Heart left ventricle (tissue), 16 donors: ENCODE measurements around the gene SRXN1. TPM values are rescaled to one million over a fixed set of nuclear protein-coding genes. Genes with fewer than 3 reads are reported as not detected.

Experiments
- ATAC-seq, 4 donors: fragments of 200-7000 bp; cut with Tn5 transposase; one replicate each; pipeline ENCODE4 v1.9.1; 2020 to 2022; ENCODE audit warnings: moderate library complexity in 4 of 4, mild to moderate bottlenecking in 3 of 4, moderate number of reproducible peaks in 1 of 4
- DNase-seq, 5 donors: peaks; one replicate each; pipeline ENCODE4 v3.0.0-alpha.2; 2020
- H3K27ac ChIP-seq, 12 donors: fragments of 200-600 bp; sonication (generic) in 4 of 12; one replicate each; pipeline versions ENCODE4 v1.5.0 to v1.8.0; 2016 to 2022; ENCODE audit warnings: mild to moderate bottlenecking in 2 of 12
- H3K27me3 ChIP-seq, 9 donors: fragments of 200-600 bp; sonication (generic) in 2 of 9; one replicate each; pipeline versions ENCODE4 v1.5.1 to v1.8.0; 2016 to 2022; ENCODE audit warnings: mild to moderate bottlenecking in 3 of 9
- H3K36me3 ChIP-seq, 9 donors: fragments of 200-600 bp; sonication (generic) in 2 of 9; one replicate each; pipeline versions ENCODE4 v1.5.0 to v1.8.0; 2018 to 2022; ENCODE audit warnings: mild to moderate bottlenecking in 2 of 9
- H3K4me1 ChIP-seq, 12 donors: fragments of 200-600 bp; sonication (generic) in 4 of 12; one replicate each; pipeline versions ENCODE4 v1.5.0 to v1.8.0; 2016 to 2022; ENCODE audit warnings: mild to moderate bottlenecking in 3 of 12
- H3K4me3 ChIP-seq, 12 donors: fragments of 200-600 bp; sonication (generic) in 4 of 12; one replicate each; pipeline versions ENCODE4 v1.5.0 to v1.8.0; 2017 to 2022; ENCODE audit warnings: mild to moderate bottlenecking in 9 of 12, moderate library complexity in 4 of 12
- H3K9me3 ChIP-seq, 12 donors: fragments of 200-600 bp; sonication (generic) in 4 of 12; one replicate each; pipeline versions ENCODE4 v1.5.0 to v1.8.0; 2016 to 2022; ENCODE audit warnings: mild to moderate bottlenecking in 1 of 12
- POLR2A ChIP-seq, 2 donors: fragments of 450-650 bp; IDR thresholded peaks; one replicate each; pipeline ENCODE4 v1.6.1; 2017; ENCODE audit warnings: antibody characterized with exemption in 2 of 2, mild to moderate bottlenecking in 2 of 2, moderate library complexity in 2 of 2
- WGBS, 4 donors: extraction: QIAGEN DNeasy Blood & Tissue Kit in 2 of 4; methylation state at CpG; one replicate each; pipeline versions ENCODE4 v1.1.5 to v1.1.7; 2013 to 2018; 5-methylcytosine and 5-hydroxymethylcytosine counted together
- intact Hi-C, 10 donors: fragments of 100-400 bp; cut with DNase I; formaldehyde crosslinking; loops; one replicate each; pipeline versions ENCODE4 v1.11.1 to v1.14.2; 2022
- polyA plus RNA-seq, 2 donors: library from polyadenylated mRNA; stranded (reverse); fragments of 200-250 nt; gene quantifications; one replicate each; pipeline ENCODE4 v1.2.3, GENCODE V29; 2013
- total RNA-seq, 9 donors: library from RNA; depleted of rRNA in 2 of 9; stranded (reverse); fragments of >200 nt in 2 of 9; fragmentation: NEBNext Ultra II Directional in 3 of 9; extraction: Animal tissue kit (Norgen Biotek cat#: 25700) in 3 of 9; gene quantifications; one replicate each; pipeline versions ENCODE4 v1.1.0 to v1.2.4, GENCODE V29; 2016 to 2023
- TF ChIP-seq, protein P1 (sequence below), 12 donors: fragments of 200-600 bp; sonication (generic) in 4 of 12; IDR thresholded peaks; one replicate each; pipeline versions ENCODE4 v1.5.0 to v1.8.0; 2018 to 2022; ENCODE audit warnings: antibody characterized with exemption in 12 of 12, mild to moderate bottlenecking in 5 of 12
- donor health status: ischemic (EF 13 %, LVEDD 7.1; RV severe dilation, severe dysfunction).
- donor health status: healthy with polysubstance abuse.
- donor health status: DM: no; HTN: yes; CAD: no.
- donor health status: DM: no; HTN: no; CAD: no.
- donor health status: ischemic (EF 25% LVEDD 6.9; RV normal size, moderate dysfunction).
- donor health status: ischemic (EF 25% LVEDD 5.7; RV mildly dilated, moderate dysfunction).
- donor health status: healthy.
- donor health status: DM: yes; HTN: yes; CAD: no.
- donor health status: ischemic (EF 35%, LVEDD 5.7; RV mildly dilated, moderate dysfunction).
- donor health status: nonischemic (EF 11% LVEDD 7.7; RV severe dilation, severe dysfunction).
- donor health status: DM: yes; HTN: yes; CAD: no.
- donor health status: PGD.
- donor health status: ischemic (EF 29% LVEDD 5.4; RV normal size, mild dysfunction).
- donor health status: nonischemic (EF 23%, LVEDD 6.1; RV moderate dilation, normal function).

Gene SRXN1
- total and polyA plus RNA-seq, 11 donors: 11.8 to 147 (median 39.1) TPM

DNA sequence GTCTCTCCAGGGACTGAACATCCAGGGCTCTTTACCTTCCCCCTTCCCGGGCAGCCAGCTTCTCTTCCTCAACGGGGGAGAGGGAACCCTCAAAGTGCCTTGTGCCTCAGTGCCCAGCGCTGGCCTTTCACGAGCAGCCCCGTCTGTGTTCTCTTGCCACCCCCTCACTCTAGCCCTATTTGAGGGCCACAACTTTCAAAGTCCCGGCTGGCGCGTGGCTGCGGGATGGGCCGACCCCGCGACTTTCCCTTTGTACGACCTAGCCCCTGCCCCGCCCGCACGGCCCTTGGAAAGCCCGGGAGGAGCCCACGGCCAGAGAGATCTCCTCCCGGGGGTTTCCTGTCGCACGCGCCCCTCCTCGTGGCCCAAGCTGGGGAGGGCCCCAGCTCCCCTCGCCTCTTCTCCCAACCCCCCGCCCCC lies 22.0 kb upstream of the SRXN1 start:
- Histone ChIP-seq H3K27me3 (peaks cover 0 to 59% (median 34%) of the 10 kb centered on the region in 9 donors), H3K27ac (no peak overlapping the region), H3K4me3 (peak overlapping the region in 6 of 12 donors; percentile 19 to 36 (median 24)), H3K9me3 (no peaks in the 10 kb centered on the region), H3K4me1 (peaks cover 7 to 39% (median 18%) of the 10 kb centered on the region in 12 donors), H3K36me3 (no peaks in the 10 kb centered on the region)
- intact Hi-C loops: loop anchor here in 1 of 10 donors (2.0 kb wide), 1 partner anchor 68 kb away; no protein-coding TSS in a partner anchor
- TF ChIP-seq POLR2A (IDR thresholded peaks at IDR 0.05): no peak
- TF ChIP-seq, protein P1, sequence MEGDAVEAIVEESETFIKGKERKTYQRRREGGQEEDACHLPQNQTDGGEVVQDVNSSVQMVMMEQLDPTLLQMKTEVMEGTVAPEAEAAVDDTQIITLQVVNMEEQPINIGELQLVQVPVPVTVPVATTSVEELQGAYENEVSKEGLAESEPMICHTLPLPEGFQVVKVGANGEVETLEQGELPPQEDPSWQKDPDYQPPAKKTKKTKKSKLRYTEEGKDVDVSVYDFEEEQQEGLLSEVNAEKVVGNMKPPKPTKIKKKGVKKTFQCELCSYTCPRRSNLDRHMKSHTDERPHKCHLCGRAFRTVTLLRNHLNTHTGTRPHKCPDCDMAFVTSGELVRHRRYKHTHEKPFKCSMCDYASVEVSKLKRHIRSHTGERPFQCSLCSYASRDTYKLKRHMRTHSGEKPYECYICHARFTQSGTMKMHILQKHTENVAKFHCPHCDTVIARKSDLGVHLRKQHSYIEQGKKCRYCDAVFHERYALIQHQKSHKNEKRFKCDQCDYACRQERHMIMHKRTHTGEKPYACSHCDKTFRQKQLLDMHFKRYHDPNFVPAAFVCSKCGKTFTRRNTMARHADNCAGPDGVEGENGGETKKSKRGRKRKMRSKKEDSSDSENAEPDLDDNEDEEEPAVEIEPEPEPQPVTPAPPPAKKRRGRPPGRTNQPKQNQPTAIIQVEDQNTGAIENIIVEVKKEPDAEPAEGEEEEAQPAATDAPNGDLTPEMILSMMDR (IDR thresholded peaks at IDR 0.05): no peak
- WGBS, 4 donors: 3 to 10% (median 5%) methylated on average over 10 to 25 of the region's 25 CpGs
- DNase-seq (no peak), ATAC-seq (no peak)

DNA sequence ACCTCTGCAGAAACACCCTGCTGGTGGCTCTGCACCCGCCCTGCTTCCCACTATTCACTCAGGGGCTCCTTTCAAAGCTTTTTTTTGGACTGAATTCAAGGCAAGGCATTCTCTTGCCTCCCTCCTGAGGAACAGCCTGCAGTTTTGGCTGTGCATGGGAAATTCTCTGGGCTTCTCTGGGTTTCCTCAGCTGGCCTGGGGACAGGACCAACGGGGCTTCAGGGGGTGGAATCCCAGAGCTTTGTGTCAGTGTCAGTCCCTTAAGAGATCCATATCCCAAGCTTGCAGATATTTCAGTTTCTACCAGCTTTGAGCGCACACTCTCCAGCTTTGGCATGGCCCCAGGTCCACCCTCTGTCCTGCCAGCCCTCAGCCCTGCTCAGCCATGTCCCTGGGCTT lies 20.6 kb upstream of the SRXN1 start:
- intact Hi-C loops: loop anchor here in 2 of 10 donors (2.0 to 5.0 kb wide), 2 partner anchors 54 to 67 kb away; no protein-coding TSS in a partner anchor
- peaks cover 0 to 45% (median 22%) of the 10 kb centered on the region in 9 donors for H3K27me3 ChIP-seq
- no peak for ATAC-seq

DNA sequence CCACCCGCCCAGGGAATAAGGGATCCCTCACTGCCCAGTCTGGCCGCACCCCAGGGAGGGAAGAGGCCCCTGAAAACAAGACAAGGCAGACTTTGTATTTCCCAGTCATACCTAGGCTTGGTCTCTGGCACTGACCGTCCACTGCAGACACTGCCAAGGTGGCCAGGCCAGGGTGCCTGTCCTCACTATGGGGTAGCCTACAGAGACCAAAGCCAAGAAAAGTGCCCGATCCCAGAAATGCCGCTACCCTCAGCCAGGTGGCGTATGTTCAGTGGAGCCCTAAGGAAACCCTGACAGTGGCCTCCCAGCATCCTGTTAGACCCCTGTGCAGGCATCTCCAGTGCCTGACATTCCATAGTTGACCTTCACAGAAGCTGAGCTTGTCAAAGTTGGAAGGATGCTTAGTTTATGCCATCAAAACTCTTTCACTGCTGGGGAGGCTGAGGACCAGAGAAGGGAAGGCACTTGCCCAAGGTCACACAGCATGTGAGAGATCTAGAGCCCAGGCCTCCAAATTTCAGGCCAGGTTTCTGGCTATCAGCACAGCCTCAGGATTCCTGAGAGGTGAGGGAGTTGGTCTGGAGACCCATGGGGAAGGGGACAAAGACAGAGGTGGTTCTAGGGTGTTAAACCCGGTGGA lies 20.1 kb upstream of the SRXN1 start:
- no peaks in the 10 kb centered on the region for H3K9me3 ChIP-seq
- H3K4me1 ChIP-seq: peaks cover 7 to 56% (median 22%) of the 10 kb centered on the region in 12 donors
- H3K4me3 ChIP-seq: no peak overlapping the region
- intact Hi-C loops: loop anchor here in 1 of 10 donors (5.0 kb wide), 1 partner anchor 54 kb away; no protein-coding TSS in a partner anchor
- ATAC-seq (no peak), DNase-seq (no peak)
- H3K36me3 ChIP-seq: no peaks in the 10 kb centered on the region
- no peak overlapping the region for H3K27ac ChIP-seq
- WGBS, 4 donors: 31 to 49% (median 35%) methylated on average over 2 to 7 of the region's 7 CpGs
- TF ChIP-seq, protein P1 (IDR thresholded peaks at IDR 0.05): peak in 3 of 12 donors; percentile 14 to 25 (median 16)
- no peak for TF ChIP-seq POLR2A (IDR thresholded peaks at IDR 0.05)
- peaks cover 0 to 44% (median 20%) of the 10 kb centered on the region in 9 donors for H3K27me3 ChIP-seq

More for the DNA sequence above, 20.6 kb upstream of the SRXN1 start:
- DNase-seq: no peak
- Histone ChIP-seq H3K9me3 (no peaks in the 10 kb centered on the region), H3K36me3 (no peaks in the 10 kb centered on the region), H3K27ac (no peak overlapping the region), H3K4me3 (no peak overlapping the region), H3K4me1 (peaks cover 7 to 53% (median 21%) of the 10 kb centered on the region in 12 donors)
- 44% methylated on average over 3 of the region's 3 CpGs for WGBS, 4 donors
- TF ChIP-seq, protein P1 (IDR thresholded peaks at IDR 0.05): no peak
- TF ChIP-seq POLR2A (IDR thresholded peaks at IDR 0.05): no peak

DNA sequence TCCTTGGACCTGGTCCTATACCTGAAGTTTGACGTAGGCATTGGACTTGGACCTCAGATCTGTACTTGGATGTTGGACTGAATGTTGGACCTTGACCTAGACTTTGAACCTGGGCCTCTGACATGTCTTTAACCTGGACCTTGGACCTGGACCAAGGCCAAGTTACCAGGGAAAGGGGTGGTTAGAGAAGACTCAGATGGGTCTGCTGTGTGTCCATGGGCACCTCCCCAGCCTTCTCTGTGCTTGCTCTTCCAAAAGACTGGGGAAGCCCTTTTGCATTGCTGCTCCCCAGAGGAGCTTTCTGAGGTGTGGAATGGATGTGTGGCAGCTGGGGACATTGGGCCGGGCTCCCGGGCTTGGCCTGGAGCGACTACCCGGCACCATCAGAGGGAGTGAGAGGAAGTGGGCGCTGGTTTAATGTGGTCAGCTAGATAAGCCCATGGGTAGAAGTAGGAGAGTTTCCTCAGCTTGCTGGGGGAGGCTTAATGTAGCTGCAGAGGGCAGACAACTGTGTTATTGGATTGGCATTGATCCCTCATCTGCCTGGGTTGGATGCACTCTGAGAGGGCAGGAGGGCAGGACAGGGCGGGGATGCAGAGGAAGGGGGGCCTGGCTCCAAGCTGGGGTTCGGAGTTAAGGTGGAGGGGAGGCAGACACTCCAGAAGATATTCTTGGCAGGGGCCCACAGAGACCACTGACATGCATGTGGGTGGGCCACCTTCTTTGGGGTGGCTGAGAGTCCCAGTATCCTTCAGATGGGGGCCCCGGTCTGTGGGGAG lies 18.4 kb upstream of the SRXN1 start:
- TF ChIP-seq POLR2A (IDR thresholded peaks at IDR 0.05): no peak
- TF ChIP-seq, protein P1 (IDR thresholded peaks at IDR 0.05): no peak
- Histone ChIP-seq H3K4me3 (no peak overlapping the region), H3K27ac (no peak overlapping the region), H3K36me3 (no peaks in the 10 kb centered on the region), H3K27me3 (peaks cover 0 to 38% (median 15%) of the 10 kb centered on the region in 9 donors), H3K9me3 (no peaks in the 10 kb centered on the region), H3K4me1 (peaks cover 7 to 62% (median 21%) of the 10 kb centered on the region in 12 donors)
- DNase-seq (no peak), ATAC-seq (no peak)
- 57 to 64% (median 64%) methylated on average over 9 of the region's 9 CpGs for WGBS, 4 donors
- intact Hi-C loops: loop anchor here in 1 of 10 donors (5.0 kb wide), 1 partner anchor 56 kb away; no protein-coding TSS in a partner anchor
